ENCODE data around the gene DNAAF8.

DNAAF8 gene

DNA sequence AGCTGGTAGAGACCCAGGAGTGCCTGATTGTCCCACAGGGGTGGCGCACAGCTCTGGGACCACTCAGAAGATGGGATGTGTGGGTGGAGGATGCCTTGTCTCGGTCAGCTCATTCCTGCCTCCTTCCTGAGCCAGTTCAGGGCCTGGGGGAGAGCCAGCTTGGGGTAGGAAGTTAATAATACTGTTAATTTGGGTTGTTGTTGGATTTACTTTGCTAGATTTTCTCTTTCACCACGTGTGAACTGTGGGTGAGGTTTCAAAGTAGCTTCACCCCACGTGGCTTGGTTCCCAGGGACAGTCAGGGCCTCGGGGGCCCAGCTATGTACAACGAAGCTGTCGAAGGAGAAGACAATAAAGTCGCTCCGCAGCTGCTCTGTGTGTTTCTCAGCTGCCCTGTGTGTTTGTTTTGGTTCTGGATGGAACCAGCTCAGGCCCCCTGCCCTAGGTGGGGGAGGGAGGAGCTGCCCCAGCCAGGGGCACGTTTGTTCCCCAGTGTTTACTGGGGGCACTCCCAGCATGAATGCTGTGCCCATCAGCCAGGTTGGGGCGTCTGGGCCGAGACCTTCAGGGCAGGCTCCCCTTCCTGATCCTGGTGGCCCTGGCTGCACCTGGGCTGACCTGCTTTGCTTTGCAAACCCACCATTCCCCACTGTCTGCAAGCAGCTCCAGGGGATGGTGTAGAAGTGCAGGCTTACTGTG is 38.7 kb upstream of the DNAAF8 start:
- DNase-seq (ENCODE audit: low read depth) = no peak

GRCh38 chr16:4696172-4696904 is 38.0 kb upstream of the DNAAF8 start:
- DNase-seq (ENCODE audit: low read depth) = no peak

DNA sequence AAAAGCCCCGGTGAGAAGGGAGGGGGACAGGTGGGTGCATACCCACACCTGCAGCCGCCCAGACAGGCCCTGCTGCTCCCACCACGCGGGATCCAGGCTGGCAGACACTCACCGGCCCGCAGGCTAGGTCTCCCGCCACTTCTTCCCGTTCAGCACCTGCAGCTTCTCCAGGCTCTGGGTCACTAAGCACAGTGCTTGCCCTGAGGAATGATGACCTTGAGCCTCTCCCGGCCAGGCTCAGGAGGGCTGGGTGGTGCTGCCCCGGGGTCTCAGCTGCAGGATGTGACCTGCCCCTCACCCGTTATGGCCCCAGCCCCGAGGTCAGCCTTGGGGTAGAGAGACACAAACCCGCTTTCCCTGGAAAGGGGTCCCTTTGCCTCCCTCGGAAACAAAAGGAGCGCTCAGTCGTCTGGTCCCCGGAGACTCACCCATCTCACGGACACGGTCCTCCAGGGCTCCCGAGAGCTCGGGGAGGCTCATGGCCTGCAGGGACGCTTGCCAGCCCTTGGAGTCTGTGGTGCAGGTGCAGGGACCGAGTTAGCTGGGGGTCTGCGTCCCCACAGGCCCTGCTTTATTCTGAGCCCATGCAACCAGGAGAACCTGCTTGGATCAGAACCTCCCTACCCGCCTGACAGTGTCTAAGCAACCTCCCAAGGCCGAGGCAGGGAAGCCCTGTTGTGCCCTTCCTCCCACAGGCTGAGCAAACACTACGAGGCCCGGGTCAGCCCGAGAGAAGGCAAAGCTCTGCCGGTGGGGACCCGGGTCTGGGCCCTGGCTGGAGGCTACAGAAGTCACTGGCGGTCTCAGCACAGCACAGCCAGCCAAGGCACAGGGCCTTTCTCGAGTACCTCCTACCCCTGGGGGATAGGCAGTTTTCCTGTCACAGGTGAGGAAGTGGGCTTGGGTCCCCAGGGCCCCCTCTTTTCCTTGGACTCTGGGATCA is 37.2 kb upstream of the DNAAF8 start:
- no peak for DNase-seq (ENCODE audit: low read depth)

GRCh38 chr16:4697848-4698291 is 36.5 kb upstream of the DNAAF8 start:
- no peak for DNase-seq (ENCODE audit: low read depth)

GRCh38 chr16:4698321-4699045 is 35.9 kb upstream of the DNAAF8 start:
- DNase-seq (ENCODE audit: low read depth) = no peak

- no peak for DNase-seq (ENCODE audit: low read depth)
Observed at GRCh38 chr16:4699046-4699556, 35.2 kb upstream of the DNAAF8 start.

GRCh38 chr16:4700380-4700996 is 33.8 kb upstream of the DNAAF8 start:
- no peak for DNase-seq (ENCODE audit: low read depth)

GRCh38 chr16:4700997-4701743 is 33.2 kb upstream of the DNAAF8 start:
- no peak for DNase-seq (ENCODE audit: low read depth)

- no peak for DNase-seq (ENCODE audit: low read depth)
Observed at GRCh38 chr16:4701791-4702465, 32.4 kb upstream of the DNAAF8 start.

GRCh38 chr16:4702466-4702808 is 31.9 kb upstream of the DNAAF8 start:
- no peak for DNase-seq (ENCODE audit: low read depth)

- DNase-seq (ENCODE audit: low read depth) = no peak
Observed at GRCh38 chr16:4703906-4704305, 30.4 kb upstream of the DNAAF8 start.

DNA sequence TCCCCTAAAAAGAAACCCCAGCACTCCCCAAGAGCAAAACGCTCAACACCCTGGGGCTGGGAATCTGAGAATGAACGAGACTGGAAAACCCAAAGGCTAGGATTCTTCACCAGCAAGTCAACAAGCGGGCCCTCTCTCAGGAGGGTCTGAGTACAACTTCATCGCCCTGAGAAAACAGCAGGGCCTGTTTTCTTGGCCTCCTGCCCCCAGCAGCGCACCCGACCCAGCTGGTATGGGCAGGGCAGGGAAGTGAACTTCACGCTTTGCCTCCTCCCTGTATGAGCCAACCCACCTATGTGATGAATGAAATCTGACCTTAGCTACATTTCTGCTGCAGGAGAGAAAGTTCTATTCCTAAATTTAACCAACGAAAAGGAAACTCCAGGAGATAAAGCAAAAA is 29.8 kb upstream of the DNAAF8 start:
- DNase-seq (ENCODE audit: low read depth) = no peak

- DNase-seq (ENCODE audit: low read depth) = no peak
Observed at GRCh38 chr16:4704913-4705312, 29.4 kb upstream of the DNAAF8 start.

DNA sequence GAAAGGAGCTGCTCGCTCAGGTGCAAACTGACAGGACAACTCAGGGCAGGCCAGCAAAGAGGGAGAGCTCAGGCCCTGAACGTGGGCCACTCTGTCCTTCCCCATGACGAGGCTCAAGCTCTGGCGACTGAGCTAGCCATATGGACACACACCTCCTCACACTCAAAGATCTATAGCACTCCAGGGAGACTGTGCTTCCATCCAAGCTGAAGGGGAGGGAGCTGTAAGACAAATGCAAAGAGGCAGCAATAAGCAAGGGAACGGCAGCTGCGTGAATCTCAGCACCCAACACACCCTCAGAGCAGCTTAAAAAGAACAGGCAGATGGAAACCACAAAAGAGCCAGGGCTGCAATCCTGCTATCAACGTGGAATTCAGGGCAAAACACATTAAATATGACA is 27.5 kb upstream of the DNAAF8 start:
- DNase-seq (ENCODE audit: low read depth) = no peak

GRCh38 chr16:4709481-4709880 is 24.9 kb upstream of the DNAAF8 start:
- peak; percentile 63 for DNase-seq (ENCODE audit: low read depth)

- no peak for DNase-seq (ENCODE audit: low read depth)
Observed at GRCh38 chr16:4713663-4714501, 20.5 kb upstream of the DNAAF8 start.

- no peak for DNase-seq (ENCODE audit: low read depth)
Observed at GRCh38 chr16:4714996-4715395, 19.3 kb upstream of the DNAAF8 start.

GRCh38 chr16:4718466-4718865 is 15.9 kb upstream of the DNAAF8 start:
- DNase-seq (ENCODE audit: low read depth) = no peak

All from iris pigment epithelial cell (primary cell).